ENCODE measurements around the gene ADA.

ADA gene

DNA sequence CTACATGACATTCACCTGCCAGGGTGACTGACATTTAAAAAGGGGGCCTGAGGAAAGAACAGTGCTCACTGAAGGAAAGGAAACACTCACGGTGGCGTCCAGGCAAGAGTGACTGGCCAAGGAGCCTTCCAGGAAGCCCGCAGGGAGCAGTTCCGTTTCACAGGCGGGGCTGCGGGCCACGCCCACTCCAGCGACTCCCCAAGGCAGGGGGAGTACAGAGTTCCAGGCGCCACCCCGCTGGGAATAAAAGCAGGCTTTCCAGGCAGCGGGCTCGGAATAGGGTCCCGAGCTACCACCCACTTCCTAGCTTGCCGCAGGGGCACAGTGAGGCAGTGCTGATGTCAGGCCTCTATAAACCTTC is 34.9 kb downstream of the ADA start:
- H3K9me3 ChIP-seq (replicated peaks in 1 of 2; ENCODE audit: control insufficient read depth in 2 of 2, insufficient read depth in 1 of 2, low read depth in 1 of 2, low read length in 2 of 2): no peaks in the 10 kb centered on the region
- no peak overlapping the region for H4K91ac ChIP-seq (ENCODE audit: low read depth, low read length, poor library complexity)
- no peak overlapping the region for H3K14ac ChIP-seq (ENCODE audit: low read length)
- H4K8ac ChIP-seq (ENCODE audit: low read depth, low read length): no peak overlapping the region
- no peak overlapping the region for H2AK5ac ChIP-seq (ENCODE audit: low read depth, low read length)
- no peak overlapping the region for H3K18ac ChIP-seq (ENCODE audit: low read length)
- no peak overlapping the region for H3K23ac ChIP-seq (ENCODE audit: low read depth, low read length, poor library complexity)
- H3K79me1 ChIP-seq (ENCODE audit: low read depth, low read length): peaks cover 1% of the 10 kb centered on the region
- H3K4me3 ChIP-seq (ENCODE audit: low read length in 2 of 2): no peak overlapping the region
- no peak overlapping the region for H3K4me2 ChIP-seq (ENCODE audit: insufficient read depth, low read length, poor library complexity, severe bottlenecking)
- no peak overlapping the region for H2BK120ac ChIP-seq (ENCODE audit: low read depth, low read length)
- H3K4ac ChIP-seq (ENCODE audit: low read length): no peak overlapping the region
- DNase-seq (ENCODE audit: low spot score): no peak
- H2BK12ac ChIP-seq (ENCODE audit: low read length): no peak overlapping the region
- peaks cover 39 to 74% of the 10 kb centered on the region in 2 donors for H3K36me3 ChIP-seq (replicated peaks in 1 of 2; ENCODE audit: control insufficient read depth in 2 of 2, insufficient read depth in 2 of 2, low read length in 2 of 2)
- no peaks in the 10 kb centered on the region for H3K27me3 ChIP-seq (ENCODE audit: control insufficient read depth in 3 of 3, insufficient read depth in 3 of 3, low read depth in 1 of 3, low read length in 3 of 3)
- H2BK15ac ChIP-seq (ENCODE audit: low read length): no peak overlapping the region
- no peak overlapping the region for H2AFZ ChIP-seq (ENCODE audit: low read length)
- peaks cover 0 to 14% of the 10 kb centered on the region in 2 donors for H3K4me1 ChIP-seq (ENCODE audit: control insufficient read depth in 2 of 2, insufficient read depth in 1 of 2, low read depth in 1 of 2, low read length in 2 of 2)
- no peak overlapping the region for H3K9ac ChIP-seq (ENCODE audit: low read depth, low read length, poor library complexity)
- no peak overlapping the region for H2BK5ac ChIP-seq (ENCODE audit: low read length)
- no peak overlapping the region for H3K27ac ChIP-seq (replicated peaks; ENCODE audit: low read length)
- no CpG with 5 or more reads among the region's 14 CpGs for WGBS, 2 donors (ENCODE audit: extremely low coverage in 2 of 2, insufficient read length in 2 of 2, insufficient replicate concordance in 1 of 2)

DNA sequence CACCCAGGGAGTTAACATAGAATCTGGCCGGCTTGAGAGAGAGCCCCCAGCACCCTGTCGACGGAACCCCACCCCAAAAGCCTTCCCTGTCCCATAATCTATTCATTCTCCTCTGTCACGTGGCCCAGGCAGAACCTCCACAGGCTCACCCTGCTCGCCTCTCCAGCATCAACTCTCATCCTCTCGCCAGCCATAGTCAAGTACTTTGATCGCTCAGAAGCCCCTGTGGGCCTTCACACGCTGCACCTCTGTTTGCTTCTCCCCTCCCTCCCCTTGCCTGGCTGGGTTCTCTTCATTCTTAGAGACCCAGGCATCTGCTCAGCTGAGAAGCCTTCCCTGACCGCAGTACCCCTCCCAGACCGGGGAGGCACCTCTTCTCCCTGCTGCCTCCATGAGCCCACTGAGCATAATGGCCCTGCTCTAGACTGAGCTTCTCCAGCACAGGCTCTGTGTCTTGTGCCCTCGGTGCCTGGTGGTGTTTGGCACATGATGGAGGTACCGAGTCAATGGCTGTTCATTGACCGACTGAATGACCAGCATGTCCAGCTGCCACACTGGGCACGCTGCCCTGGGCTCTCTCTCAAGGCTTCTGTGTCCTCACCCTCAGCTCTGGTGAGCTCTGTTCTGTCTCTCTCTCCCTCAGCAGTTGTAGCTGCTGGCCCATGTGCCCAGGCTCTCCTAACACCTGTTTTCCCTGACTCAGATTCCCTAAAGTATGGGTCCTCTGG is 35.5 kb downstream of the ADA start:
- no peak overlapping the region for H3K27ac ChIP-seq (replicated peaks; ENCODE audit: low read length)
- H3K23ac ChIP-seq (ENCODE audit: low read depth, low read length, poor library complexity): peak overlapping the region; percentile 26
- H2BK15ac ChIP-seq (ENCODE audit: low read length): no peak overlapping the region
- H3K36me3 ChIP-seq (replicated peaks in 1 of 2; ENCODE audit: control insufficient read depth in 2 of 2, insufficient read depth in 2 of 2, low read length in 2 of 2): peaks cover 39 to 69% of the 10 kb centered on the region in 2 donors
- peaks cover 0 to 14% of the 10 kb centered on the region in 2 donors for H3K4me1 ChIP-seq (ENCODE audit: control insufficient read depth in 2 of 2, insufficient read depth in 1 of 2, low read depth in 1 of 2, low read length in 2 of 2)
- peak overlapping the region in 1 of 2 donors; percentile 0 for H3K4me3 ChIP-seq (ENCODE audit: low read length in 2 of 2)
- no peaks in the 10 kb centered on the region for H3K27me3 ChIP-seq (ENCODE audit: control insufficient read depth in 3 of 3, insufficient read depth in 3 of 3, low read depth in 1 of 3, low read length in 3 of 3)
- no peak overlapping the region for H3K14ac ChIP-seq (ENCODE audit: low read length)
- H3K4ac ChIP-seq (ENCODE audit: low read length): no peak overlapping the region
- WGBS, 2 donors (ENCODE audit: extremely low coverage in 2 of 2, insufficient read length in 2 of 2, insufficient replicate concordance in 1 of 2): no CpG with 5 or more reads among the region's 14 CpGs
- H2AK5ac ChIP-seq (ENCODE audit: low read depth, low read length): no peak overlapping the region
- H3K9ac ChIP-seq (ENCODE audit: low read depth, low read length, poor library complexity): no peak overlapping the region
- no peak overlapping the region for H2AFZ ChIP-seq (ENCODE audit: low read length)
- no peak for DNase-seq (ENCODE audit: low spot score)
- no peak overlapping the region for H4K91ac ChIP-seq (ENCODE audit: low read depth, low read length, poor library complexity)
- H2BK12ac ChIP-seq (ENCODE audit: low read length): no peak overlapping the region
- H2BK5ac ChIP-seq (ENCODE audit: low read length): no peak overlapping the region
- H2BK120ac ChIP-seq (ENCODE audit: low read depth, low read length): no peak overlapping the region
- H4K8ac ChIP-seq (ENCODE audit: low read depth, low read length): no peak overlapping the region
- H3K79me1 ChIP-seq (ENCODE audit: low read depth, low read length): peaks cover 1% of the 10 kb centered on the region
- no peak overlapping the region for H3K18ac ChIP-seq (ENCODE audit: low read length)
- no peak overlapping the region for H3K4me2 ChIP-seq (ENCODE audit: insufficient read depth, low read length, poor library complexity, severe bottlenecking)
- H3K9me3 ChIP-seq (replicated peaks in 1 of 2; ENCODE audit: control insufficient read depth in 2 of 2, insufficient read depth in 1 of 2, low read depth in 1 of 2, low read length in 2 of 2): no peaks in the 10 kb centered on the region

DNA sequence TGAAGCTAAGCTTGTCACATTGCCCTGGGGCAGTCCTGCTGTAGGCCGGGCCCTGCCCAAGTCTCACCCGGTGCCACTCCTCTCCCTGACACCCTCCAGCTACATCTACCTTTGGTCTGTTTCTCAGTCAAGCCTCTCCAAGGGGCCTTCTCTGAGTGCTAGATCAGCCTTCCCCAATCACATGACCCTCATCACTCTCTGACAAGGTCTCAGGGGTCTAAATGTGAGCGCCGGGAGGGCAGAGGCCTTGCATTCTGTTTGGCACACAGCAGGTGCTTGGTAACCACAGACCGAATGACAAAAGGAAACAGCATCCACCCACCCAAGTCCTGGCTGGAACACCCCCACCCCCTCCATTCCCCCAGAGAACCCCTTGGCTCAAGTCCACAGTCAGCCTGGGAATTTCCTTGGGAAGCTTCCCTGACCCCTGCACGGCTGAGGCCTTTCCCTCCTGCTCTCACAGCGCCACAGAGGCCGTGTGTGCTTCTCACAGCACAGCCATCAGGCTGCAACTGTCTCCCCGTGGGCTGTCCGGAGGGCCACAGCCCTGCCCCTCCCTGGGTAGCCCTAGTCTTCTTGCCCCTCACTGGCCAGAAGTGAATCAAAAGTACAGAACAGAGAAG is 36.2 kb downstream of the ADA start:
- Histone ChIP-seq H2AFZ (ENCODE audit: low read length) (no peak overlapping the region), H3K4me1 (ENCODE audit: control insufficient read depth in 2 of 2, insufficient read depth in 1 of 2, low read depth in 1 of 2, low read length in 2 of 2) (peaks cover 0 to 14% of the 10 kb centered on the region in 2 donors), H3K23ac (ENCODE audit: low read depth, low read length, poor library complexity) (peak overlapping the region; percentile 10), H3K27me3 (ENCODE audit: control insufficient read depth in 3 of 3, insufficient read depth in 3 of 3, low read depth in 1 of 3, low read length in 3 of 3) (no peaks in the 10 kb centered on the region), H2BK5ac (ENCODE audit: low read length) (no peak overlapping the region), H3K9ac (ENCODE audit: low read depth, low read length, poor library complexity) (no peak overlapping the region), H4K8ac (ENCODE audit: low read depth, low read length) (no peak overlapping the region), H3K18ac (ENCODE audit: low read length) (no peak overlapping the region), H2BK12ac (ENCODE audit: low read length) (no peak overlapping the region), H2BK15ac (ENCODE audit: low read length) (no peak overlapping the region), H4K91ac (ENCODE audit: low read depth, low read length, poor library complexity) (no peak overlapping the region), H3K27ac (replicated peaks; ENCODE audit: low read length) (no peak overlapping the region), H3K4me2 (ENCODE audit: insufficient read depth, low read length, poor library complexity, severe bottlenecking) (no peak overlapping the region), H3K4ac (ENCODE audit: low read length) (no peak overlapping the region), H3K36me3 (replicated peaks in 1 of 2; ENCODE audit: control insufficient read depth in 2 of 2, insufficient read depth in 2 of 2, low read length in 2 of 2) (peaks cover 34 to 61% of the 10 kb centered on the region in 2 donors), H3K4me3 (ENCODE audit: low read length in 2 of 2) (no peak overlapping the region), H3K9me3 (replicated peaks in 1 of 2; ENCODE audit: control insufficient read depth in 2 of 2, insufficient read depth in 1 of 2, low read depth in 1 of 2, low read length in 2 of 2) (no peaks in the 10 kb centered on the region), H2BK120ac (ENCODE audit: low read depth, low read length) (no peak overlapping the region), H3K79me1 (ENCODE audit: low read depth, low read length) (peaks cover 1% of the 10 kb centered on the region), H3K14ac (ENCODE audit: low read length) (no peak overlapping the region), H2AK5ac (ENCODE audit: low read depth, low read length) (no peak overlapping the region)
- no CpG with 5 or more reads among the region's 10 CpGs for WGBS, 2 donors (ENCODE audit: extremely low coverage in 2 of 2, insufficient read length in 2 of 2, insufficient replicate concordance in 1 of 2)
- no peak for DNase-seq (ENCODE audit: low spot score)

DNA sequence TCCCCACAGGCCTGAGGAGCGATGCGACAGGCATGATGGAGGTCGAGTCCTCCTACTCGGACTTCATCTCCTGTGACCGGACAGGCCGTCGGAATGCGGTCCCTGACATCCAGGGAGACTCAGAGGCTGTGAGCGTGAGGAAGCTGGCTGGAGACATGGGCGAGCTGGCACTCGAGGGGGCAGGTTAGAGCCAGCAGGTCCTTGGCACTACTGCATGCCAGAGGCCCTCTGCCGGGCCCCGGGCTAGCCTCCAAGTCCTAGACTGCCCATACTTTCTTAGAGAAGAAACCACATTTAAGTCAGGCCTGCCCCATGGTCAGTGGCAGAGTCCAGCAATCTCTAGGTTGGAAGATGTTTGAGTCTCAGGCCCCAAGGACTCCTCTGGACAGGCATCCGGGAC is 37.0 kb downstream of the ADA start:
- Histone ChIP-seq H3K27me3 (ENCODE audit: control insufficient read depth in 3 of 3, insufficient read depth in 3 of 3, low read depth in 1 of 3, low read length in 3 of 3) (no peaks in the 10 kb centered on the region), H3K9me3 (replicated peaks in 1 of 2; ENCODE audit: control insufficient read depth in 2 of 2, insufficient read depth in 1 of 2, low read depth in 1 of 2, low read length in 2 of 2) (no peaks in the 10 kb centered on the region), H2BK120ac (ENCODE audit: low read depth, low read length) (no peak overlapping the region), H3K9ac (ENCODE audit: low read depth, low read length, poor library complexity) (no peak overlapping the region), H3K4me2 (ENCODE audit: insufficient read depth, low read length, poor library complexity, severe bottlenecking) (no peak overlapping the region), H3K4me1 (ENCODE audit: control insufficient read depth in 2 of 2, insufficient read depth in 1 of 2, low read depth in 1 of 2, low read length in 2 of 2) (peaks cover 2 to 18% of the 10 kb centered on the region in 2 donors), H3K23ac (ENCODE audit: low read depth, low read length, poor library complexity) (no peak overlapping the region), H3K79me1 (ENCODE audit: low read depth, low read length) (peaks cover 1% of the 10 kb centered on the region), H3K27ac (replicated peaks; ENCODE audit: low read length) (no peak overlapping the region), H4K8ac (ENCODE audit: low read depth, low read length) (no peak overlapping the region), H3K18ac (ENCODE audit: low read length) (no peak overlapping the region), H2AFZ (ENCODE audit: low read length) (no peak overlapping the region), H3K36me3 (replicated peaks in 1 of 2; ENCODE audit: control insufficient read depth in 2 of 2, insufficient read depth in 2 of 2, low read length in 2 of 2) (peaks cover 31 to 54% of the 10 kb centered on the region in 2 donors), H3K4ac (ENCODE audit: low read length) (no peak overlapping the region), H3K14ac (ENCODE audit: low read length) (no peak overlapping the region), H2AK5ac (ENCODE audit: low read depth, low read length) (peak overlapping the region; percentile 6), H2BK15ac (ENCODE audit: low read length) (no peak overlapping the region), H3K4me3 (ENCODE audit: low read length in 2 of 2) (no peak overlapping the region), H2BK5ac (ENCODE audit: low read length) (no peak overlapping the region), H4K91ac (ENCODE audit: low read depth, low read length, poor library complexity) (no peak overlapping the region), H2BK12ac (ENCODE audit: low read length) (no peak overlapping the region)
- no peak for DNase-seq (ENCODE audit: low spot score)
- WGBS, 2 donors (ENCODE audit: extremely low coverage in 2 of 2, insufficient read length in 2 of 2, insufficient replicate concordance in 1 of 2): no CpG with 5 or more reads among the region's 14 CpGs

Data from neuronal stem cell (in vitro differentiated cells).